Measurements from ENCODE around the gene SH2D7.

Gene SH2D7

GRCh38 chr15:78079298-78080087 is 12.9 kb upstream of the SH2D7 start:
- no peak for DNase-seq

GRCh38 chr15:78080088-78080460 is 12.3 kb upstream of the SH2D7 start:
- no peak for DNase-seq

- no peak for DNase-seq
Measured at GRCh38 chr15:78082106-78082742, 10.1 kb upstream of the SH2D7 start.

GRCh38 chr15:78082743-78083110 is 9.6 kb upstream of the SH2D7 start:
- DNase-seq: no peak

GRCh38 chr15:78083186-78083585 is 9.2 kb upstream of the SH2D7 start:
- DNase-seq: no peak

GRCh38 chr15:78083687-78084448 is 8.5 kb upstream of the SH2D7 start:
- no peak for DNase-seq

GRCh38 chr15:78084449-78084750 is 8.0 kb upstream of the SH2D7 start:
- DNase-seq: no peak

GRCh38 chr15:78085928-78086327 is 6.4 kb upstream of the SH2D7 start:
- DNase-seq: no peak

- no peak for DNase-seq
Measured at GRCh38 chr15:78087951-78088772, 4.2 kb upstream of the SH2D7 start.

GRCh38 chr15:78088773-78089080 is 3.6 kb upstream of the SH2D7 start:
- no peak for DNase-seq

- no peak for DNase-seq
Measured at GRCh38 chr15:78090422-78091063, 1.8 kb upstream of the SH2D7 start.

GRCh38 chr15:78093242-78094020 is 1.1 kb downstream of the SH2D7 start:
- DNase-seq: no peak

- no peak for DNase-seq
Measured at GRCh38 chr15:78097667-78098066, 5.3 kb downstream of the SH2D7 start.

- no peak for DNase-seq
Measured at GRCh38 chr15:78098131-78098755, 5.9 kb downstream of the SH2D7 start.

- no peak for DNase-seq
Measured at GRCh38 chr15:78100886-78101285, 8.5 kb downstream of the SH2D7 start.

GRCh38 chr15:78101423-78102105 is 9.2 kb downstream of the SH2D7 start:
- no peak for DNase-seq

GRCh38 chr15:78102211-78102610 is 9.8 kb downstream of the SH2D7 start:
- DNase-seq: no peak

- DNase-seq: no peak
Measured at GRCh38 chr15:78102741-78103140, 10.4 kb downstream of the SH2D7 start.

GRCh38 chr15:78103406-78104118 is 11.2 kb downstream of the SH2D7 start:
- DNase-seq: peak; percentile 19 to 24

- DNase-seq: no peak
Measured at GRCh38 chr15:78104119-78104479, 11.7 kb downstream of the SH2D7 start.
